ENCODE results near the gene RAP1GAP.

RAP1GAP gene

GRCh38 chr1:21608798-21609197, 60.4 kb downstream of the RAP1GAP start:
- no peak for DNase-seq (ENCODE audit: low spot score)

GRCh38 chr1:21607549-21608529, 61.3 kb downstream of the RAP1GAP start:
- DNase-seq (ENCODE audit: low spot score), result no peak

GRCh38 chr1:21605964-21606705, 63.0 kb downstream of the RAP1GAP start:
- DNase-seq (ENCODE audit: low spot score), result no peak

GRCh38 chr1:21605012-21605715, 64.0 kb downstream of the RAP1GAP start:
- DNase-seq (ENCODE audit: low spot score), result no peak

GRCh38 chr1:21604208-21604957, 64.8 kb downstream of the RAP1GAP start:
- DNase-seq (ENCODE audit: low spot score), result no peak

GRCh38 chr1:21603177-21604138, 65.7 kb downstream of the RAP1GAP start:
- DNase-seq (ENCODE audit: low spot score), result no peak

- DNase-seq (ENCODE audit: low spot score), result no peak
Measured at GRCh38 chr1:21601278-21602048, 67.7 kb downstream of the RAP1GAP start.

- no peak for DNase-seq (ENCODE audit: low spot score)
Measured at GRCh38 chr1:21599402-21599801, 69.8 kb downstream of the RAP1GAP start.

GRCh38 chr1:21598904-21599303, 70.3 kb downstream of the RAP1GAP start:
- no peak for DNase-seq (ENCODE audit: low spot score)

- DNase-seq (ENCODE audit: low spot score), result no peak
Measured at GRCh38 chr1:21598417-21598816, 70.7 kb downstream of the RAP1GAP start.

- DNase-seq (ENCODE audit: low spot score), result no peak
Measured at GRCh38 chr1:21597753-21598152, 71.4 kb downstream of the RAP1GAP start.

GRCh38 chr1:21596628-21597027, 72.5 kb downstream of the RAP1GAP start:
- no peak for DNase-seq (ENCODE audit: low spot score)

- DNase-seq (ENCODE audit: low spot score), result no peak
Measured at GRCh38 chr1:21596174-21596573, 73.0 kb downstream of the RAP1GAP start.

- no peak for DNase-seq (ENCODE audit: low spot score)
Measured at GRCh38 chr1:21594935-21595897, 73.9 kb downstream of the RAP1GAP start.

- no peak for DNase-seq (ENCODE audit: low spot score)
Measured at GRCh38 chr1:21594501-21594900, 74.7 kb downstream of the RAP1GAP start.

- DNase-seq (ENCODE audit: low spot score), result no peak
Measured at GRCh38 chr1:21593231-21593630, 75.9 kb downstream of the RAP1GAP start.

GRCh38 chr1:21592086-21592865, 76.9 kb downstream of the RAP1GAP start:
- no peak for DNase-seq (ENCODE audit: low spot score)

GRCh38 chr1:21590934-21591333, 78.2 kb downstream of the RAP1GAP start:
- DNase-seq (ENCODE audit: low spot score), result no peak
